Measurements from ENCODE around the gene TRABD2B. TPM values are rescaled to one million over a fixed set of nuclear protein-coding genes. Genes with fewer than 3 reads are reported as not detected.

The TRABD2B gene
- total and polyA plus RNA-seq, 2 donors (not counting 3 experiments of a cell fraction or from before 2014, with no cell fraction given) = not detected

GRCh38 chr1:47886141-47886540 lies 111.0 kb downstream of the TRABD2B start:
- Histone ChIP-seq H3K27me3 (ENCODE audit: control insufficient read depth in 2 of 2, insufficient read depth in 2 of 2, low read length in 2 of 2) (peaks cover 0 to 2% of the 10 kb centered on the region in 2 experiments), H3K4me1 (ENCODE audit: control insufficient read depth, extremely low read depth, insufficient read depth, low read length) (no peaks in the 10 kb centered on the region), H3K9me3 (replicated peaks; ENCODE audit: control insufficient read depth, insufficient read depth, low read length) (no peaks in the 10 kb centered on the region), H3K4me2 (ENCODE audit: insufficient read depth, low read length) (no peak overlapping the region), H3K4me3 (replicated peaks in 1 of 3; ENCODE audit: insufficient read depth in 1 of 3, low read depth in 1 of 3, low read length in 3 of 3) (no peak overlapping the region), H3K9ac (replicated peaks; ENCODE audit: extremely low read depth, insufficient read depth, low read length) (no peak overlapping the region), H2AFZ (ENCODE audit: low read depth, low read length) (no peak overlapping the region), H3K36me3 (ENCODE audit: control insufficient read depth in 2 of 2, extremely low read depth in 1 of 2, insufficient read depth in 2 of 2, low read length in 2 of 2) (no peaks in the 10 kb centered on the region), H3K27ac (ENCODE audit: insufficient read depth, low read depth, low read length) (no peak overlapping the region), H3K79me2 (ENCODE audit: control insufficient read depth, insufficient read depth, low read length) (no peaks in the 10 kb centered on the region), H4K20me1 (replicated peaks; ENCODE audit: control insufficient read depth, extremely low read depth, insufficient read depth, low read length) (no peaks in the 10 kb centered on the region), H3K9me1 (replicated peaks; ENCODE audit: control insufficient read depth, extremely low read depth, insufficient read depth, low read length) (no peaks in the 10 kb centered on the region)
- no peak for TF ChIP-seq POLR2AphosphoS5 (IDR thresholded peaks at IDR 0.05; ENCODE audit: insufficient read depth, low read depth, low read length)
- no peak for TF ChIP-seq FOS (IDR thresholded peaks at IDR 0.05; ENCODE audit: borderline replicate concordance, insufficient read depth, low read length)
- TF ChIP-seq MAX (IDR thresholded peaks at IDR 0.05; ENCODE audit: insufficient read depth, insufficient read length) = no peak
- TF ChIP-seq CTCF (IDR thresholded peaks at IDR 0.05; ENCODE audit: extremely low read depth in 1 of 2, insufficient read depth in 1 of 2, low read depth in 1 of 2, low read length in 2 of 2) = no peak
- no peak for TF ChIP-seq EZH2 (IDR thresholded peaks at IDR 0.05; ENCODE audit: borderline replicate concordance, low read depth, low read length, severe bottlenecking)
- TF ChIP-seq GATA2 (IDR thresholded peaks at IDR 0.05; ENCODE audit: insufficient read depth, insufficient read length, low read depth, low read length) = no peak
- no peak for TF ChIP-seq MYC (IDR thresholded peaks at IDR 0.05; ENCODE audit: low read depth, low read length)
- TF ChIP-seq JUN (IDR thresholded peaks at IDR 0.05; ENCODE audit: borderline replicate concordance, insufficient read depth, insufficient read length, low read depth) = no peak
- no peak for TF ChIP-seq POLR2A (IDR thresholded peaks at IDR 0.05; ENCODE audit: low read depth, low read length)
- intact Hi-C loops (cut with micrococcal nuclease) (no loop called here), dilution Hi-C loops (cut with MboI; ENCODE audit: extremely low pct_ligation_motif_present, low sequenced_read_pairs) (no loop called here)
- FAIRE-seq (no peak), DNase-seq (ENCODE audit: low read depth, low spot score) (no peak)
- no TSS peak for BruUV-seq (replicated peaks)
- ChIA-PET POLR2A (no interaction called here), CTCF (interaction anchor here (0.9 kb wide), 1 partner anchor 14 kb away, joined by 4 read pairs; no protein-coding TSS in a partner anchor)
